DND-41 (cell line): ENCODE measurements around the gene JMJD1C.

Source experiments
- EZH2 ChIP-seq: IDR thresholded peaks from 3 replicates; pipeline ENCODE4 v1.6.1; 2012; ENCODE audit warnings: borderline replicate concordance, low read depth, mild to moderate bottlenecking, moderate library complexity, low read length, inconsistent platforms; ENCODE audit not compliant: severe bottlenecking
- TF ChIP-seq, protein P1 (sequence below): IDR thresholded peaks from 2 replicates; pipeline ENCODE4 v1.5.1; 2012; ENCODE audit warnings: borderline replicate concordance, low read length, moderate library complexity, mild to moderate bottlenecking; ENCODE audit not compliant: poor library complexity, severe bottlenecking; ENCODE audit errors: extremely low read depth

DNA sequence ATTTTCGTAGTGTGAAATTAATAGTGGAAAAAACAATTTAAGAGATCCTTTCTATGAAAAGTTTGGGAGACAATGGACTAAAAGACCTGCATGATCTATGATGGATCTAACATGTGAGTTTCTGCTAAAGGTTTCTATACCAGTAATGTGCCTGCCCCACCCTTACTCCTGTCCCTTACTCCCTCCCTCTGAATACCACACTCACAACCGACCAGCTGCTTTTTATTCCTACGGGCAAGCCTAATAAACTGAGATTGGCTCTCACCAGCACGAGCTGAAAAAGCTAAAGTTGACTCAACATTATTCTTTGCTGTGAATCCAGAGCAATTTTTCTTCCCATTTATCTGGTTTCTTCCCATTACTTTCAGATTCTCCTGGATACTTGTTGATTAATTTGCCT is 37.6 kb upstream of the JMJD1C start:
- TF ChIP-seq, protein P1, sequence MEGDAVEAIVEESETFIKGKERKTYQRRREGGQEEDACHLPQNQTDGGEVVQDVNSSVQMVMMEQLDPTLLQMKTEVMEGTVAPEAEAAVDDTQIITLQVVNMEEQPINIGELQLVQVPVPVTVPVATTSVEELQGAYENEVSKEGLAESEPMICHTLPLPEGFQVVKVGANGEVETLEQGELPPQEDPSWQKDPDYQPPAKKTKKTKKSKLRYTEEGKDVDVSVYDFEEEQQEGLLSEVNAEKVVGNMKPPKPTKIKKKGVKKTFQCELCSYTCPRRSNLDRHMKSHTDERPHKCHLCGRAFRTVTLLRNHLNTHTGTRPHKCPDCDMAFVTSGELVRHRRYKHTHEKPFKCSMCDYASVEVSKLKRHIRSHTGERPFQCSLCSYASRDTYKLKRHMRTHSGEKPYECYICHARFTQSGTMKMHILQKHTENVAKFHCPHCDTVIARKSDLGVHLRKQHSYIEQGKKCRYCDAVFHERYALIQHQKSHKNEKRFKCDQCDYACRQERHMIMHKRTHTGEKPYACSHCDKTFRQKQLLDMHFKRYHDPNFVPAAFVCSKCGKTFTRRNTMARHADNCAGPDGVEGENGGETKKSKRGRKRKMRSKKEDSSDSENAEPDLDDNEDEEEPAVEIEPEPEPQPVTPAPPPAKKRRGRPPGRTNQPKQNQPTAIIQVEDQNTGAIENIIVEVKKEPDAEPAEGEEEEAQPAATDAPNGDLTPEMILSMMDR, result no peak
- TF ChIP-seq EZH2, result no peak
